Calu3 (cell line): ENCODE measurements around the gene TLN1. TPM values are rescaled to one million over a fixed set of nuclear protein-coding genes. Genes with fewer than 3 reads are reported as not detected.

Source experiments
- BruUV-seq: library from RNA; stranded (reverse); fragments of 400-500 nt; replicated peaks from 2 replicates; lab custom pipeline; 2021; lab: Mats Ljungman, UMichigan
- CTCF ChIA-PET: fragments of 300-600 bp; sonication (Branson Sonifier 250); formaldehyde crosslinking; loops from one replicate; lab custom pipeline; 2022; ENCODE audit warnings: antibody characterized with exemption; lab: Charles Lee
- DNase-seq: peaks from one replicate; pipeline ENCODE4 v3.0.0; 2022
- H3K27ac Mint-ChIP-seq: one replicate; pipeline ENCODE4 v1.8.0; 2022; ENCODE audit warnings: mixed read lengths; ENCODE audit not compliant: unreplicated experiment
- H3K27me3 Mint-ChIP-seq: one replicate; pipeline ENCODE4 v1.8.0; 2022; ENCODE audit warnings: mixed read lengths; ENCODE audit not compliant: unreplicated experiment
- H3K36me3 Mint-ChIP-seq: one replicate; pipeline ENCODE4 v1.8.0; 2022; ENCODE audit warnings: mild to moderate bottlenecking, moderate library complexity, mixed read lengths; ENCODE audit not compliant: insufficient read depth, unreplicated experiment
- H3K4me1 Mint-ChIP-seq: one replicate; pipeline ENCODE4 v1.8.0; 2022; ENCODE audit warnings: mild to moderate bottlenecking, low read depth, mixed read lengths; ENCODE audit not compliant: unreplicated experiment
- H3K4me3 Mint-ChIP-seq: one replicate; pipeline ENCODE4 v1.8.0; 2022; ENCODE audit warnings: mild to moderate bottlenecking, low read depth, moderate library complexity, mixed read lengths; ENCODE audit not compliant: unreplicated experiment
- H3K9me3 Mint-ChIP-seq: one replicate; pipeline ENCODE4 v1.8.0; 2022; ENCODE audit warnings: low read depth, mixed read lengths; ENCODE audit not compliant: unreplicated experiment
- CTCF ChIP-seq: fragments of 200-600 bp; IDR thresholded peaks from one replicate; pipeline ENCODE4 v1.8.0; 2022; ENCODE audit warnings: antibody characterized with exemption; ENCODE audit not compliant: unreplicated experiment
- intact Hi-C: fragments of 100-400 bp; cut with micrococcal nuclease; formaldehyde crosslinking; loops from one replicate; pipeline ENCODE4 v1.10.0; 2022; ENCODE audit not compliant: unreplicated experiment
- total RNA-seq: library from RNA; stranded (reverse); gene quantifications from 2 replicates; pipeline ENCODE4 v1.2.3, GENCODE V29; 2022

Gene TLN1
- total RNA-seq, 1 experiment from 2014 or later, result 98.7 TPM

- H3K27me3 Mint-ChIP-seq, result no peaks in the 10 kb centered on the region
- CTCF ChIA-PET, result no interaction called here
Observed at GRCh38 chr9:35769763-35770162, 37.8 kb upstream of the TLN1 start.

GRCh38 chr9:35767458-35767857, 35.5 kb upstream of the TLN1 start:
- no peak for DNase-seq
- Mint-ChIP-seq H3K27ac (no peak overlapping the region), H3K36me3 (no peaks in the 10 kb centered on the region), H3K4me1 (no peaks in the 10 kb centered on the region), H3K9me3 (no peaks in the 10 kb centered on the region), H3K4me3 (no peak overlapping the region), H3K27me3 (no peaks in the 10 kb centered on the region)
- CTCF ChIA-PET, result no interaction called here
- no TSS peak for BruUV-seq
- no peak for TF ChIP-seq CTCF
- intact Hi-C loops, result no loop called here

More at GRCh38 chr9:35769763-35770162, 37.8 kb upstream of the TLN1 start:
- H3K27ac Mint-ChIP-seq, result no peak overlapping the region
- H3K4me3 Mint-ChIP-seq, result no peak overlapping the region
- BruUV-seq, result no TSS peak
- intact Hi-C loops, result no loop called here
- no peak for DNase-seq
- TF ChIP-seq CTCF, result no peak
- H3K36me3 Mint-ChIP-seq, result no peaks in the 10 kb centered on the region
- no peaks in the 10 kb centered on the region for H3K9me3 Mint-ChIP-seq
- peaks cover 1% of the 10 kb centered on the region for H3K4me1 Mint-ChIP-seq

- CTCF ChIA-PET, result no interaction called here
- no peak overlapping the region for H3K4me3 Mint-ChIP-seq
- H3K27me3 Mint-ChIP-seq, result no peaks in the 10 kb centered on the region
- DNase-seq, result no peak
- H3K9me3 Mint-ChIP-seq, result no peaks in the 10 kb centered on the region
- H3K4me1 Mint-ChIP-seq, result peaks cover 3% of the 10 kb centered on the region
- BruUV-seq, result no TSS peak
- no peak for TF ChIP-seq CTCF
- peaks cover 1% of the 10 kb centered on the region for H3K36me3 Mint-ChIP-seq
- intact Hi-C loops, result no loop called here
- H3K27ac Mint-ChIP-seq, result no peak overlapping the region
Observed at GRCh38 chr9:35766997-35767396, 35.0 kb upstream of the TLN1 start.

- no peaks in the 10 kb centered on the region for H3K27me3 Mint-ChIP-seq
- no peak overlapping the region for H3K4me3 Mint-ChIP-seq
- intact Hi-C loops, result no loop called here
- BruUV-seq, result no TSS peak
- CTCF ChIA-PET, result no interaction called here
- TF ChIP-seq CTCF, result no peak
- peaks cover 21% of the 10 kb centered on the region for H3K36me3 Mint-ChIP-seq
- peaks cover 30% of the 10 kb centered on the region for H3K4me1 Mint-ChIP-seq
- DNase-seq, result no peak
- H3K9me3 Mint-ChIP-seq, result no peaks in the 10 kb centered on the region
- no peak overlapping the region for H3K27ac Mint-ChIP-seq
Observed at GRCh38 chr9:35763803-35764202, 31.8 kb upstream of the TLN1 start.
